Measurements from ENCODE around the gene COQ9. TPM values are rescaled to one million over a fixed set of nuclear protein-coding genes. Genes with fewer than 3 reads are reported as not detected.

Gene COQ9
- total RNA-seq, 2 donors from 2014 or later = 56.4 to 68.6 TPM

- TF ChIP-seq POLR2A (IDR thresholded peaks at IDR 0.05) (no peak), POLR2AphosphoS5 (IDR thresholded peaks at IDR 0.05) (no peak)
- TF ChIP-seq, protein P1, sequence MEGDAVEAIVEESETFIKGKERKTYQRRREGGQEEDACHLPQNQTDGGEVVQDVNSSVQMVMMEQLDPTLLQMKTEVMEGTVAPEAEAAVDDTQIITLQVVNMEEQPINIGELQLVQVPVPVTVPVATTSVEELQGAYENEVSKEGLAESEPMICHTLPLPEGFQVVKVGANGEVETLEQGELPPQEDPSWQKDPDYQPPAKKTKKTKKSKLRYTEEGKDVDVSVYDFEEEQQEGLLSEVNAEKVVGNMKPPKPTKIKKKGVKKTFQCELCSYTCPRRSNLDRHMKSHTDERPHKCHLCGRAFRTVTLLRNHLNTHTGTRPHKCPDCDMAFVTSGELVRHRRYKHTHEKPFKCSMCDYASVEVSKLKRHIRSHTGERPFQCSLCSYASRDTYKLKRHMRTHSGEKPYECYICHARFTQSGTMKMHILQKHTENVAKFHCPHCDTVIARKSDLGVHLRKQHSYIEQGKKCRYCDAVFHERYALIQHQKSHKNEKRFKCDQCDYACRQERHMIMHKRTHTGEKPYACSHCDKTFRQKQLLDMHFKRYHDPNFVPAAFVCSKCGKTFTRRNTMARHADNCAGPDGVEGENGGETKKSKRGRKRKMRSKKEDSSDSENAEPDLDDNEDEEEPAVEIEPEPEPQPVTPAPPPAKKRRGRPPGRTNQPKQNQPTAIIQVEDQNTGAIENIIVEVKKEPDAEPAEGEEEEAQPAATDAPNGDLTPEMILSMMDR (IDR thresholded peaks at IDR 0.05) = no peak
- Histone ChIP-seq H3K36me3 (no peaks in the 10 kb centered on the region), H3K27me3 (replicated peaks; ENCODE audit: insufficient read depth) (no peaks in the 10 kb centered on the region), H3K4me1 (replicated peaks) (no peaks in the 10 kb centered on the region), H3K4me3 (no peak overlapping the region), H3K27ac (no peak overlapping the region), H3K9me3 (no peaks in the 10 kb centered on the region)
- DNase-seq (ENCODE audit: low spot score) = no peak
- 64% methylated on average over 12 of the region's 12 CpGs for WGBS
- intact Hi-C loops (cut with DNase I) = loop anchor here (10.0 kb wide), 1 partner anchor 227 kb away; the partner anchor contains the start of genes PSME3IP1 and RSPRY1
These were observed 35.8 kb upstream of the COQ9 start for GRCh38 chr16:57411362-57411976.

GRCh38 chr16:57412584-57412983 lies 34.7 kb upstream of the COQ9 start:
- intact Hi-C loops (cut with DNase I) = loop anchor here (10.0 kb wide), 1 partner anchor 228 kb away; the partner anchor contains the start of genes PSME3IP1 and RSPRY1
- WGBS = 94% methylated on average over 9 of the region's 9 CpGs

GRCh38 chr16:57413301-57413730 lies 34.0 kb upstream of the COQ9 start:
- Histone ChIP-seq H3K9me3 (no peaks in the 10 kb centered on the region), H3K4me3 (no peak overlapping the region), H3K36me3 (no peaks in the 10 kb centered on the region), H3K4me1 (replicated peaks) (no peaks in the 10 kb centered on the region), H3K27ac (no peak overlapping the region), H3K27me3 (replicated peaks; ENCODE audit: insufficient read depth) (no peaks in the 10 kb centered on the region)
- intact Hi-C loops (cut with DNase I) = loop anchor here (10.0 kb wide), 1 partner anchor 229 kb away; the partner anchor contains the start of genes PSME3IP1 and RSPRY1
- no peak for DNase-seq (ENCODE audit: low spot score)
- WGBS = 91% methylated on average over 5 of the region's 5 CpGs
- TF ChIP-seq POLR2AphosphoS5 (IDR thresholded peaks at IDR 0.05) (no peak), POLR2A (IDR thresholded peaks at IDR 0.05) (no peak)
- TF ChIP-seq, protein P1 (IDR thresholded peaks at IDR 0.05) = no peak

More at GRCh38 chr16:57412584-57412983, 34.7 kb upstream of the COQ9 start:
- DNase-seq (ENCODE audit: low spot score) = no peak
- Histone ChIP-seq H3K27me3 (replicated peaks; ENCODE audit: insufficient read depth) (no peaks in the 10 kb centered on the region), H3K4me1 (replicated peaks) (no peaks in the 10 kb centered on the region), H3K36me3 (no peaks in the 10 kb centered on the region), H3K9me3 (no peaks in the 10 kb centered on the region), H3K27ac (no peak overlapping the region), H3K4me3 (no peak overlapping the region)
- TF ChIP-seq POLR2A (IDR thresholded peaks at IDR 0.05) = no peak
- no peak for TF ChIP-seq POLR2AphosphoS5 (IDR thresholded peaks at IDR 0.05)
- TF ChIP-seq, protein P1 (IDR thresholded peaks at IDR 0.05) = no peak

GRCh38 chr16:57413733-57414132 lies 33.5 kb upstream of the COQ9 start:
- no peaks in the 10 kb centered on the region for H3K36me3 ChIP-seq
- H3K27me3 ChIP-seq (replicated peaks; ENCODE audit: insufficient read depth) = no peaks in the 10 kb centered on the region
- no peak for DNase-seq (ENCODE audit: low spot score)
- no peaks in the 10 kb centered on the region for H3K9me3 ChIP-seq
- no peak overlapping the region for H3K4me3 ChIP-seq
- H3K4me1 ChIP-seq (replicated peaks) = no peaks in the 10 kb centered on the region
- WGBS = 80% methylated on average over 7 of the region's 7 CpGs
- intact Hi-C loops (cut with DNase I) = loop anchor here (10.0 kb wide), 1 partner anchor 229 kb away; the partner anchor contains the start of genes PSME3IP1 and RSPRY1
- H3K27ac ChIP-seq = no peak overlapping the region
- no peak for TF ChIP-seq POLR2AphosphoS5 (IDR thresholded peaks at IDR 0.05)
- no peak for TF ChIP-seq POLR2A (IDR thresholded peaks at IDR 0.05)
- TF ChIP-seq, protein P1 (IDR thresholded peaks at IDR 0.05) = no peak

- no peak overlapping the region for H3K4me3 ChIP-seq
- intact Hi-C loops (cut with DNase I) = loop anchor here (5.0 to 10.0 kb wide), 3 partner anchors 39 to 324 kb away; partner anchors contain the start of genes CPNE2, PSME3IP1 and RSPRY1
- H3K9me3 ChIP-seq = no peaks in the 10 kb centered on the region
- WGBS = 89% methylated on average over 16 of the region's 16 CpGs
- no peak overlapping the region for H3K27ac ChIP-seq
- H3K27me3 ChIP-seq (replicated peaks; ENCODE audit: insufficient read depth) = no peaks in the 10 kb centered on the region
- DNase-seq (ENCODE audit: low spot score) = no peak
- no peaks in the 10 kb centered on the region for H3K4me1 ChIP-seq (replicated peaks)
- TF ChIP-seq POLR2A (IDR thresholded peaks at IDR 0.05) (no peak), POLR2AphosphoS5 (IDR thresholded peaks at IDR 0.05) (no peak)
- TF ChIP-seq, protein P1 (IDR thresholded peaks at IDR 0.05) = no peak
- H3K36me3 ChIP-seq = no peaks in the 10 kb centered on the region
These were observed 31.2 kb upstream of the COQ9 start for GRCh38 chr16:57416084-57416483.
